GM12891 (cell line): ENCODE measurements around the gene C11orf98.
"Not testable (repeated sequence)": the region's sequence is repeated elsewhere in the genome, so short reads cannot be mapped to it uniquely, and the experiment has no call there.

Experiments
- DNase-seq: peaks from one replicate; pipeline ENCODE4 v3.0.0; 2011; ENCODE audit warnings: low spot score; ENCODE audit not compliant: insufficient read length
- FAIRE-seq: peaks from 2 replicates; lab custom pipeline; 2011; peaks lifted over from hg19 to GRCh38; lab: Jason Lieb, UNC
- PAX5 ChIP-seq: IDR thresholded peaks from 2 replicates; pipeline ENCODE4 v1.6.1; 2011; ENCODE audit warnings: low read length, moderate library complexity, mild to moderate bottlenecking; ENCODE audit not compliant: insufficient read depth, severe bottlenecking
- POLR2A ChIP-seq: IDR thresholded peaks from 2 replicates; pipeline ENCODE4 v1.6.1; 2011; ENCODE audit warnings: low read depth, low read length, control low read depth
- POLR2AphosphoS5 ChIP-seq: IDR thresholded peaks from 2 replicates; pipeline ENCODE4 v1.6.1; 2011; ENCODE audit warnings: low read depth, low read length, control low read depth
- POU2F2 ChIP-seq: IDR thresholded peaks from 2 replicates; pipeline ENCODE4 v1.6.1; 2011; ENCODE audit warnings: low read depth, mild to moderate bottlenecking, control low read depth, low read length, moderate library complexity
- SPI1 ChIP-seq: IDR thresholded peaks from 2 replicates; pipeline ENCODE4 v1.6.1; 2011; ENCODE audit warnings: low read depth, low read length, control low read depth
- TAF1 ChIP-seq: IDR thresholded peaks from 2 replicates; pipeline ENCODE4 v1.6.1; 2011; ENCODE audit warnings: low read depth, low read length, control low read depth

C11orf98 gene

DNA sequence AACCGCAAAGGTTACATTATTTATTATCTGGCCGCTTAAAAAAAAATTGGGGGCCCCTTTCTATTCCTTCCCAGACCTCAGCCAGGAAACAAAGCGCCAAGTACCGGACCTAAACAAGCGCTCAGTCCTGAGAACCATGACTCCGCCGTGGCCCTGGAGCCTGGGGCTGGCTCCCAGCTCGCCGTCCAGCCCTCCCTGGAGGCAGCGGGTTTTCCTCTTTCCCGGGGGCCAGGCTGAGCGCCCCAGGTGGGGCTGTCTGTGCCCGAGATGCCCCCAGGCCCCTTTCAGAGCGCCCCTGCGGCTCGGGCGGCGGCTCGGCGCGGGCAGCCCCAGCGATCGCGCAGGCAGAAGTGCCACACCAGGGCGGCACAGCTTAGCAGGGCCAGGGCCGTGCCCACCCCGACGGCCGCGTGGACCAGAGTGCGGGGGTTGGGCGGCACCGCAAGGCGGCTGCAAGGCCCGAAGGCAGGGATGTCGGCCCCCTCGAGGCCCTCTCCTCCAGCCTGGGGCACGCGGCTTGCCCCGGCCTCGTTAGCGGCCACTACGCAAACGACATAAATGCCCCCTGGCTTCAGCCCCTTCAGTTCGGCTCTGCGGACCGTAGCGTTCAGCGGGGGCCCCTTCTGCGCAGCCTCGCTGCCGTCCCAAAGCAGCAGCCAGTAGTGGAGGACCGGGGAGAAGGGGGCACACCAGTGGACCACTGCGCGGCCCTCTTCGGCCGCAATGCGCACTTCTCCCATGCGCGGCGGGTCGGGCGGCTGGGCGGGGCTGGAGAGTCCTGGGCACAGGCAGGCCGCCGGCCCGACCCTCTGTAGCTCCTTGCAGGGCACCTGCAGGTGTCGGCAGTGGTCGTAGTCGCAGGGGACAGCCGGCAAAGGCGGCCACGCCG, 22.7 kb upstream of the C11orf98 start:
- no peak for FAIRE-seq
- TF ChIP-seq POLR2AphosphoS5 (no peak), SPI1 (no peak), PAX5 (no peak), POLR2A (no peak), POU2F2 (no peak), TAF1 (no peak)
- no peak for DNase-seq

DNA sequence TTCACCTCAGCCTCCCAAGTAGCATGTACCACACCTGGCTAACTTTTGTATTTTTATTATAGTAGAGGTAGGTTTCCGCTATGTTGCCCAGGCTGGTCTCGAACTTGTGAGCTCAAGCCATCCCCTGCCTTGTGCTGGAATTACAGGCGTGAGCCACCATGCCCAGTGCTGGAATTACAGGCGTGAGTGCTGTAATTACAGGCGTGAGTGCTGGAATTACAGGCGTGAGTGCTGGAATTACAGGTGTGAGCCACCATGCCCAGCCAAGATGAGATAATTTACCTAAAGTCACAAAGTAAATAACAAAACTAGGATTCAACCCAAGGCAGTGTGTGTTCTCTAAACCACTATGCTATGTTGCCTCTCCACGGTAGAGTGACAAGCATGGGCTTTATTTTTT, 17.5 kb upstream of the C11orf98 start:
- DNase-seq (no peak), FAIRE-seq (no peak)
- TF ChIP-seq TAF1, result no peak
- no peak for TF ChIP-seq POLR2AphosphoS5
- no peak for TF ChIP-seq PAX5
- TF ChIP-seq POLR2A, result no peak
- no peak for TF ChIP-seq SPI1
- no peak for TF ChIP-seq POU2F2

DNA sequence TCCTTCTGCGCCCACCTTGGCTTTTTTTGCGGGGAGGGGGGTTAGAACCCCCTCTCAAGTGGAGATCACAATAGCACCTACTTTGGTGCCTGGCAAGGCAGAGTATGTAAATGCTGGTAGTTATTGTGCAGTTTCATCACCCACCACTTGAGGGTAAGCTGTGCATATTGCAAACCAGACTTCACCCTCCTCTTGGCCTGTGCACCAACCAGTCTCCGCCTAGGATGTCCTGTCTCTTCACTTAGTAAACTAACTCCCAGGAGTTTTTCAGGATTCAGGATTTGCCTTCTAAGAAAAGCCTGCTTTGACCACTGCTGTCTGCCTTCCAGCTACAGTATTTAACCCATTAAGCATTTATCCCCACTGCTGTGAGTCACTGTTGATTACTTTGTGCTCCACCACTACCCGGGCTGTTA, 15.8 kb upstream of the C11orf98 start:
- FAIRE-seq (peak; percentile 92), DNase-seq (peak; percentile 50)
- TF ChIP-seq SPI1, result no peak
- peak; percentile 89 for TF ChIP-seq POU2F2

DNA sequence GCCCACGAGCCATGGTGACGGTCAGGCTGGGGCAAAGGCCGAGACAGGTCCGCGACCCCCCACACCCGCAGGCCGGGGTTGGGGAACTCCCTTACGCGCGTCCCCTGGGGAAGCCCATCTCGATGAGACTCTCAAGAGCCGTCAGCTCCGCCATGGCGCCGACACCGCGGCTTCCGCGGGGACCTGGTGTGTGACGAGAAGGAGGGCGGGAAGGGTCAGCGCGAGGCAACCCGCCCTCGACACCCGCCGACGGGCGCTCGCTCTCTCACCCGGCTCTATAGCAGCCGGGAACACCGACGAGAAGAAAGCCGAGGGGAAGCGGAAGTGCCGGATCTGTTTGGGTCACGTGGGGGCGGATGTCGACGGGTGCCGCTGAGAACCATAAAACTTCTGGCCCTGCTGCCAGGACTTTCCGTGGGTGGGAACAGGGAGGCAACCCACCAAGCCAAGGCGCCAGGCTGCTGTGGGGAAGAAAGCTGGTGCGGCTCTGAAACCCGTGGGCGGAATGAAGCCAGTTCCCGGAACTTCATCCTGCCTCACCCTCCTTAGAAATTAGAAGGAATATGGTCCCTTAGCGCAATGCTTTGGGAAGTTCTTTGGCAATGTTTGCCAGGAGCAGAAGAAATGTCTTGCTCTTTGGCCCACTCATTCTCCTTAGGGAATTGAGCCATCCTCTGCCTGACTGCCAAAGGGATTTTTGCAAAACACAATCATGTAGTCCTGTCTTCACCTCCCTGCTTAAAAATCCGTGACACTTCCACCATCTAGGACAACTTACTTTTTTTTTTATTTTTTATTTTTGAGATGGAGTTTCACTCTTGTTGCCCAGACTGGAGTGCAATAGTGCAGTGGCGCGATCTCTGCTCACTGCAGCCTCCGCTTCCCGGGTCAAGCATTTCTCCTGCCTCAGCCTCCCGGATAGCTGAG, 14.0 kb upstream of the C11orf98 start, which contains the start of gene UBXN1:
UBXN1 (minus strand) TSS at position 304 of the 927 bp plus-strand sequence; CDS start at position 154, 150 bp downstream.
- FAIRE-seq (peak; percentile 38), DNase-seq (peak; percentile 93)
- TF ChIP-seq PAX5 (no peak), POLR2A (peak; percentile 94), POU2F2 (peak; percentile 58), SPI1 (peak; percentile 88), TAF1 (peak; percentile 64), POLR2AphosphoS5 (peak; percentile 88)

DNA sequence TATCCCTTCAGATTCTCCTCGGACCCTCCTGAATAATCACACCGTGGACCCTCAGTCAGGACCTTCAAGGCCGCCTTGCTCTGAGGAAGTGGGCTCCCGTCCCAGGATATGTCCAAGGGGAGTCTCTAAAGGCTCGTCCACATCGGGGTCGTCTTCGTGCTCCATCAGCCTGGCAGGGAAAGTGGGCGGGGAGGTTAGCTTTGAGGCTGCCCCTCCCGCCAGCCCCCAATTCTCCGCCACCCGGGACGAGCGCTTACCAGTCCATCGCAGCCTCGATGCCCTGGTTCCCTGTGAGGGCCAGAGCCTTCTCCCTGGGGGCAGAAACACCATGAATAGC, 13.4 kb upstream of the C11orf98 start:
- FAIRE-seq (no peak), DNase-seq (no peak)
- TF ChIP-seq SPI1 (0 out of 2 replicates have a peak, but pooled peaks have one; percentile 18), POLR2A (no peak)

- DNase-seq, result no peak
- FAIRE-seq, result no peak
- TF ChIP-seq POU2F2 (no peak), TAF1 (no peak), PAX5 (no peak), POLR2A (no peak), POLR2AphosphoS5 (no peak), SPI1 (no peak)
Observed at GRCh38 chr11:62677714-62678113, 12.7 kb upstream of the C11orf98 start.

DNA sequence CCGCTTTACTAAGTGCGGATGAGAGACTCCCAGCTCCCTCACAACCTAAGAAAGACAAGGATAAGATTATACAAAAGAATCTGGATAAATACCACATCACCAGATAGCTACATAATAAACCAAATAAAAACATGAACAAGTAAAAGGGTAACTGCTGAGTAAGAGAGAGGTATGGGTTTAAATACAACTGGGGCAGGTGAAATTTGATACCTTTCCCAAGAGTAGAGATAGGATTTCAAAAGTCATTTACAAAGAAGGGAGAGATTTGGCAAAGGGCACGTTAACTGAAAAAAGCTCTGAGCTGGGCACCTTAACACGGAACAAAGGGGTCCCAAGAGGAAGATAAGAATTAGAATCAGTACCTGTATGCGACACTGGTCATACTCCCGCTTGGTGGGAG, 12.1 kb upstream of the C11orf98 start:
- FAIRE-seq, result no peak
- TF ChIP-seq TAF1 (no peak), POU2F2 (no peak), PAX5 (no peak), POLR2AphosphoS5 (no peak), POLR2A (no peak), SPI1 (no peak)
- DNase-seq, result no peak

GRCh38 chr11:62676698-62677097, 11.7 kb upstream of the C11orf98 start:
- no peak for DNase-seq
- TF ChIP-seq SPI1 (no peak), POLR2AphosphoS5 (no peak), TAF1 (no peak), POU2F2 (no peak), POLR2A (no peak), PAX5 (no peak)
- no peak for FAIRE-seq

- not testable (repeated sequence) for DNase-seq, FAIRE-seq
Observed at GRCh38 chr11:62675415-62675814, 10.4 kb upstream of the C11orf98 start.

DNA sequence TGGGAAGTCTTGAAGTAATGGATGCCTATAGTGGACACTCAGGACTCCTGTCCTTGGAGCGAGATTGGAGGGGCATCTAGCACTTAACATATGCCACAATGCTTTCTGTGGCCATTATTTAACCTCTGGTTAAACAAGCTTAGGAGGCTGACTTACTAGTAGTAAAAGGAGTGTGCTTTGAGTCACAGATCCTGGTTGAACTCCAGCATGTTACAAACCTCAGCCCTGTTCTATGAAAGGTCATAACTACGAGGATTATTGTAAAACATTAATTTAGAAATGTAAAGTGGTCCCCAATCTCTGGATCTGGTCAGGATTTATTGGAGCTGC, 8.2 kb upstream of the C11orf98 start:
- FAIRE-seq (no peak), DNase-seq (no peak)
- no peak for TF ChIP-seq PAX5
- no peak for TF ChIP-seq SPI1
- TF ChIP-seq POLR2A, result no peak
- TF ChIP-seq POLR2AphosphoS5, result no peak
- no peak for TF ChIP-seq TAF1
- no peak for TF ChIP-seq POU2F2
